Amniotic stem cell (primary cell): ENCODE data around the gene KLHL25.

Experiments
- DNase-seq: peaks from one replicate; lab custom pipeline; 2025; lab: John Stamatoyannopoulos, UW

Gene KLHL25

GRCh38 chr15:85745525-85746150, 49.1 kb downstream of the KLHL25 start:
- no peak for DNase-seq

GRCh38 chr15:85745023-85745422, 49.7 kb downstream of the KLHL25 start:
- no peak for DNase-seq

DNA sequence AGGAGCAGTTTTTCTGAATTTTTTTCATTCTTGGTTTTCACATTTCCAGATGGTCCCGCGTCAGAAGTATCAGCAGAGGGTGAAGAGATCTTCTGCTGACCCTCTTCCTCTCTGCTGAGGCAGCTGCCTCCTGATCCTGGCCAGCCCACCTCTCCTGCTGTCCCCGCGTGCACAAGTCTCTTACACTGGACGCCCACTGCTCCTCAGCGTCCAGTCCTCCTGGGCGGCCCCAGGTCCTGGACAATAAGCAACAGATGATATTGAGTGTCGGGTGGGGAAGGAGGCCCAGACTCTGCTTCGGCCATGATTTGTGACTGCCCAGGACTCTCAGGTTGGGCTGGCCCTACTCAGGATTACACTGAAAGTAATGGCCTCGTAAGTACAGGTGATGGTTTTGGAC, 50.1 kb downstream of the KLHL25 start:
- no peak for DNase-seq

DNA sequence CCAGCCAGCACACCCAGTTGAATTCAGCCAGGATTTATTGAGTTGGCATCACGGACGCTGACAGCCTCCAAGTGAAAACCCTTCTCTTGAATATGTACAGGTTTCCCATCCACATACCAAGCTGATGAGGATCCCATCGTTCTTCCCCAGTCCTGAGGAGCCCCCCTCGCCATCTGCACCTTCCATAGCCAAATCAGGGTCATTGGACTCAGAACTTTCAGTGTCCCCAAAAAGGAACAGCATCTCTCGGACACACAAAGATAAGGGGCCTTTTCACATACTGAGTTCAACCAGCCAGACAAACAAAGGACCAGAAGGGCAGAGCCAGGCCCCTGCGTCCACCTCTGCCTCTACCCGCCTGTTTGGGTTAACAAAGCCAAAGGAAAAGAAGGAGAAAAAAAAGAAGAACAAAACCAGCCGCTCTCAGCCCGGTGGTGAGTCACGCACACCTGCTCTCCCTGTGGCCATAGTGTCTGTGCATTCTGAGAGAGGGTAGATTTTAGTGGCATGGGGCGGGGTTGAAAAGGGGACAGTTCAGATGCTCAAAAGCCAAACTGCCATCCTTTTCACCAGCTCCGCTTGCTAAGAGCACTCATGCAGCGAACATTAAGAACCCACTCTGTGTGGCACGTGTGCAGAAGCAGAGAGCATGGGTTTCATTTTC, 51.2 kb downstream of the KLHL25 start:
- no peak for DNase-seq

DNA sequence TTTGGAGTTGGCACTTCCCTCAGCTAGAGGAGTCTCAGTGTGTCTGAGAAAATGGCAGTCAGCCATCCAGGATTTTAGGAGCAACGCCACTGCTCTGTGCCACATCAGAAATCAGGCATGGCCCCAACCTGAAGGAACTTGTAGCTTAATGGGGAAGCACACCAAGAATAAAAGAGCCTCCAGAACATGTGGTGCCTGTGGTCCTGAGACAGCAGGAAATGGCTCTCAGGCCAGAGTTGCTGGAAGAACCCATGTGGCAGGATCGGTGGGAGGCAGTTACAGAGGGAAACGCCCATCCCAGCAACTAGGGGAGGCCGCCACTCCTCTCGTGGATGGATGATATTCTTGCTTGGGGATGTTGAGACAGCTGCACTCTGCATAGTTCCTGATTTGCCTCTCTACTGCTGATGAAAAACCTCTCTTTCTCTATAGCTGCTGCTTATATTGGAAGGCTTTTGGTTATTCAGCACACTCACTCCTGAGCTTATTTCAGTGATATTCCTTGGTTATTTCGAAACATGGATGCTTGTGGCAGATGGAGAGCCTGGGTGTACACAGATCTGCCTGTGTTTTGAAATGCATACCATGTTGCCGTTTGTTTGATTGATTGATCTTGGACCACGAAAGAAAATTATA, 52.4 kb downstream of the KLHL25 start:
- DNase-seq = no peak

DNA sequence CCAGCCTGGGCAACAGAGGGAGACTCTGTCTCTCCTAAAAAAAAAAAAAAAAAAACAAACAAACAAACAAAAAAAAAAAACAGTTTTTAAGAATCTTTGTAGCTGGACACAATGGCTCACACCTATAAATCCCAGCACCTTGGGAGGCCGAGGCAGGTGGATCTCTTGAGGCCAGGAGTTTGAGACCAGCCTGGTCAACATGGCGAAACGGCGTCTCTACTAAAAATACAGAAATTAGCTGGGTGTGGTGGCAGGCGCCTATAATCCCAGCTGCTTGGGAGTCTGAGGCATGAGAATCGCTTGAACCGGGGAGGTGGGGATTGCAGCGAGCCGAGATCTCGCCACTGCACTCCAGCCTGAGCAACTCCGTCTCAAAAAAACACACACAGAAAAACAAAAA, 53.1 kb downstream of the KLHL25 start:
- DNase-seq = no peak

- no peak for DNase-seq
Observed at GRCh38 chr15:85741021-85741421, 53.7 kb downstream of the KLHL25 start.

GRCh38 chr15:85737061-85737460, 57.7 kb downstream of the KLHL25 start:
- no peak for DNase-seq

DNA sequence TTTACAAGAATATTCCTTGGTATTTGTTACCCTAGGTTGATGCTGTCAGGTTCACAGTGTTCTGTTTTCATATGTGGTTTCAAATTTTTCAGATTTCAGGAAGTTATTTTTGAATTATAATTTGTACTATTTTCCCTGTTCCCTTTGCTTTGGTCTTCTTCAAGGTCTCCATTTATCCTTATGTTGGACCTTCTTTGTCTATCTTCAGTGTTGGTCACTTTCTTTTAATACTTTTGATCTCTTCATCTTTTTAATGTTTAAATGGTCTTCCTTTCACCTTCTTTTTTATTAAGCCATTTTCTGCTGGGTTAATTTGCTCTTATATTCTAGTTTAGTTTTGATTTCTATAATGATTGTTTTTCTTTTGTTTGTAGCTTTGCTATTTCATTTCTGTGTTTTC, 61.3 kb downstream of the KLHL25 start:
- DNase-seq = no peak

DNA sequence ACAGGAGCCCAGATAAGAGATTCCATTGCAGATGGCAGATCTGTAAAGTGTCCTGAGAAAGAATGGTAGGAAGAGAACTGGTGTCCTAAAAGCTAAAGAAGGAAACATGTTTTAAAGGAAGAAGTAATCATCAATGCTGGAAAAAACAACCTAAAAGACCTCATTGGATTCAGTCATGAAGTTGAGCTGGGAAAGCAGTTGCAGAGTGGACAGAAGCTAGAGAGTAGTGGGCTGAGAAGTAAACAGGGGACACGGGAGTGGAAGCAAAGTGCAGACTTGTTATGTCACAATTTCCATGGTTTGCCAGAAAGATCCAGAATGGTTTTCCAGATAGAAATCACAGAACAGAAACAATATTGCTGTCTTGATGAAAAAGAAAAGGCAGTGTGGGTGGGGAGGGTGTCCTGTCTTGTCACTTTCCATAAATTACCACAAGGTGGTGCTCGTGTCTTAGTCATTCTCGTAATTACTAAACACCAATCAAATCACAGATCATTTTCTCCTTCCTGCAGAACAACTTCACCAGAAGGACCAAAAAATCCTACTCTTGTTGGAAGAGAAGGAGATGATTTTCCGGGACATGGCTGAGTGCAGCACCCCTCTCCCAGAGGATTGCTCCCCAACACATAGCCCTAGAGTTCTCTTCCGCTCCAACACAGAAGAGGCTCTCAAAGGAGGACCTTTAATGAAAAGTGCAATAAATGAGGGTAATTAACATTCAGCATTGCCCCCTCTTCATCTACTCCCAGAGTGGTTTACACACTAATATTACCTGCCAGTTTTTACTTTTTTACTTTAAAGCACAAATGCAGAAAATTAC, 64.5 kb downstream of the KLHL25 start:
- DNase-seq = no peak

- no peak for DNase-seq
Observed at GRCh38 chr15:85727068-85727467, 67.7 kb downstream of the KLHL25 start.

GRCh38 chr15:85726454-85726853, 68.3 kb downstream of the KLHL25 start:
- DNase-seq = no peak

- no peak for DNase-seq
Observed at GRCh38 chr15:85725564-85725963, 69.2 kb downstream of the KLHL25 start.

DNA sequence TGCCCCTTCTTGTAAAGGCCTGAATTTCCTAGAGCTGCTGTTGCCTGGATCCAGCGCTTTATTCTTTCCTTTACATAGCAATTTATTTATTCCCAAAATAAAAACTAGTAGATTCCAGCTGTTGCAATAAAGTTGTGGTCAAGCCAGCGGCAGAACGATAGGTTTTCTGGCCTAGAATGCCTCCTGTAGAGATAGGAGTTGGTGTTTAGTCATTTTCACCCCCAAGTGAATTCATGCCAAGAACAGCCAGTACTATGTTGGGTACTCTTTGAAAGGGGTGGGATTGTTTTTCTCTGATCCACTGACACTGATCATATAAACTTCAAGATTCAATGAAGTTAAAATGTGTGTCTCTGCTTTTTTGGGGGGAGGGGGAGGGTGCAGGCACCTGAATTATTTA, 69.7 kb downstream of the KLHL25 start:
- DNase-seq = no peak

DNA sequence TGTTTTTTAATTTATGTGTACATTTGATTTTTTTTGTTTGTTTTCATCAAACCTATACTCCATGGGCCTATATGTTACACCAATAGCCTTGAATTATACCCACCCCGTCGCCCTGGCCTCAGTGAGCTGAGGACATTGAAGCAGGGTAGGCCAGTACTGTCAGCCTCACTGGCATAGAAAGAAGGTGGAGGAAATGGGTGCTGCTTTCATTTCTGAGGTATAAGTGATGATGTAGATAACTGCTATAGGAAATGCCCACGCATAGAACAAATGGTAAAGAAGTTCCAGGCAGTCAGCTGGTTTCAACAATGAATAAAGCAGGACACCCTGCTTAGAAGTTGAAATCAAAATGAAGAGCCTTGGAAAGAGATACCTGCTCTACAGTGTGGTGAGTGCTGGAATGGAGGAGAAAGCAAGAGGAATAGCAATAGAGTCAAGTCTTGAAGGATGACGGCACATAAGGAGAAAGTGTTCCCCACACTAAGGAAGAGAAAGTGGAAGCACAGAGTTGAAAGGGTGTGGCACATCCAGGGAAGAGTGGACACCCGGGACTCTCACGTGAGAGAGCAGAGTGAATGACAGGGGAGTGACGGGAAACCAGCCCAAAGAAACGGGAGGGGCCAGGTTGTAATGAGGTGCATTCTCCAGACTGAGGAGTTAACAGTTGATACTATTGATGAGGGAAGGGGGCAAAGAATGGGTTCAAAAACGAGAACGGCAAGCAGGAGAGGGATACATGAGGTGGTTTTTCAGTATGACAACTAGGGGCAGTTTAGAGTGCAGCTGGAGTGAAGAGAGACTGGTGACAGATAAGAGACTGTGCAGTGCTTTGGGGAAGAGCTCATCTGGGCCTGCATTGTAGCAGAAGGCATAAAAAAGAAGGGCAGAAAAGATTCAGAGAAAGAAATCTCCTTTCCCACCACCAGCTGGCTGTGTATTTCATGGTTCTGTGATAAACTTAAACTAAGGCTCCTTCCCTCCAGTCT, 70.5 kb downstream of the KLHL25 start:
- no peak for DNase-seq

GRCh38 chr15:85722374-85723152, 72.2 kb downstream of the KLHL25 start:
- DNase-seq = no peak

GRCh38 chr15:85718981-85719380, 75.7 kb downstream of the KLHL25 start:
- DNase-seq = no peak

GRCh38 chr15:85718271-85718971, 76.3 kb downstream of the KLHL25 start:
- no peak for DNase-seq

DNA sequence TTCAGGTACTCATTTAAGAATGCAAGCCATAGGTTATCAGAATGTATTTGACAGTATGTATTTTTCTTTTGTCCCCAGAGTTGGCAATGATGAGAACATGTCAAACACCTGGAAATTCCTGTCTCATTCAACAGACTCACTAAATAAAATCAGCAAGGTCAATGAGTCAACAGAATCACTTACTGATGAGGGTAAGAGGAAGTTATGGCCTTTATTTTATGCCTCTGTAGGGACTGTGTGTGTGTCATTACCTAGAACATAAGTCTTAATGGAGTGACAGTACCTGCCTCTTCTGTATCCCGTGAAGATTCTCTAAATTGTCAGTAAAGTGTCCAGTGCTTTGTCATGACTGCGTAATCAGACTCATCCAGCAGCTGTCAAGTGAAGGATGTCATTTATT, 77.5 kb downstream of the KLHL25 start:
- DNase-seq = no peak

- no peak for DNase-seq
Observed at GRCh38 chr15:85716261-85716660, 78.5 kb downstream of the KLHL25 start.
